Suppressor macrophage treated with lipopolysaccharide for 4 hours (primary cell): ENCODE measurements around the gene CPHXL2.

ENCODE experiments used
- DNase-seq: peaks from one replicate; pipeline ENCODE4 v3.0.0-alpha.2; 2020

Gene CPHXL2

DNA sequence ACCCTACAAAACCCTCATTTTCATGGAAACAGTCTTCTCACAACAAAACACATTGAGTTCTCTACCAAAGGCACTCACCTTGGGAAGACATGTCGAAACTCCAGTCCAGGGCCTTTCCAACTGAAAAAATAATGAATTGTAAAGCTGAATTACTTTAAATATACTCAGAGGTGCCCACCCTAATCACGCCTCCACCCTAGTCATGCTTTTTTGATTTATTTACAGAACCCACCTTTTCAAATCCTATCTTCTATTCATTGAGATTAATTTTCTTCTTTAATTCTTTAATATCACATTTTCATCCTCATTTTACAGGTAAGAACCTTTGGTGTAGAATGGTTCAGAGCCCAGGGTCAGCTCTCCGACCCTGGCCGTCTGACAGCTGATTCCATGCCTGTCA is at the start of gene CPHXL2:
CPHXL2 (minus strand) TSS at position 101 of the 400 bp plus-strand sequence; CDS start at position 91, 10 bp downstream.
- DNase-seq = no peak

DNA sequence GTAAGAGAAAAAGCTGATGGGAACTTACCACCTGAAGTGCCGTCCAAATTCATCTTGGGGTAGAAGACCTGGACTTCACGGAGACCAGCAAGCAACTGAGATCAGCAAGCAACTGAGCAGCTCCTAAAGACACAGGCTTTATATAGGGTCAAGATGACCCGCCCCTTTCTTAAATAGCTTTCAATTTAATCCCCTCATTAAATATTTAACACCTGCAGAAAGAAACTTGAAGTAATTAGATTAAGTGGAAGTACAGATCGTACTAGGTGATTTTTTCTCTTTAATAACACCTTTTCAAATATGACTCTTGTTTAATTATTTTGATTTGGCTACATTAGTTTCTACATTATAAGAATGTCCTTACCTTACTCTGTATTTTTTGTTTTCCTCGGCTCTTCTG is 49.6 kb upstream of the CPHXL2 start, which contains the start of gene CPHXL:
CPHXL (minus strand) TSS at position 101 of the 400 bp plus-strand sequence; CDS start at position 53, 48 bp downstream.
- no peak for DNase-seq

DNA sequence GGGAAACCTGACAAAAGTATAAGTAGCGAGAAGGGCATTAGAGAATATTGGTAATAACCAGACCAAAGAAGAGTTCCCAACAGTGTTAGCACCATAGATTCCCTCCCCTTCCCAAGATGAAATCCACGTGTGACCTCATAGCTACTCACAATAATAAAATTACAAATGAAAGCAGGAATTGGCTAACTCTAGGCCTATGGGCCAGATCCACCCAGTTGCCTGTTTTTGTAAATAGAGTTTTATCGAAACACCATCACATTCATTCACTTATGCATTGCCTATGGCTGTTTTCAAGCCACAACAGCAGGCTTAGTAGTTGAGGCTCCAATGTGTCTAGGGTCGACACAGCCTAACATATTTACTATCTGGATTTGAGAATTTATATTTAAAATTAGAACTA is 41.6 kb upstream of the CPHXL2 start:
- DNase-seq = no peak

DNA sequence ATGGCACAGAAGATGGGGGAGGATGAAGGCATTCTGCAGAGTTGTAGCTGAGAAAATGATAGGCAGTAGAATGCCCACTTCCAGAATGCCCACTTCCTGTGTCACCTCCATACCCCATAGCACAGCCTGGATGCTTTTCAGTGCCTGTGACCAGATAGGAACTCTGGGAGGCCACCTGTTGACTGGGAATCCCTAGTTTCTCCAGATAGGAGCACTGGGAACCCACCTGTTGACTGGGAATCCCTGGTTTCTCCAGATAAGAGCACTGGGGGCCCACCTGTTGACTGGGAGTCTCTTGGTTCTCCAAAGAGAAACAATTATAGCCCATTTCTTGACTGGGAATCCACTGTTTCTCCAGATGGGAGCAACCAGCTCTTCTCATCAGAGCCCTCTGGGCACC is 37.9 kb upstream of the CPHXL2 start:
- no peak for DNase-seq

DNA sequence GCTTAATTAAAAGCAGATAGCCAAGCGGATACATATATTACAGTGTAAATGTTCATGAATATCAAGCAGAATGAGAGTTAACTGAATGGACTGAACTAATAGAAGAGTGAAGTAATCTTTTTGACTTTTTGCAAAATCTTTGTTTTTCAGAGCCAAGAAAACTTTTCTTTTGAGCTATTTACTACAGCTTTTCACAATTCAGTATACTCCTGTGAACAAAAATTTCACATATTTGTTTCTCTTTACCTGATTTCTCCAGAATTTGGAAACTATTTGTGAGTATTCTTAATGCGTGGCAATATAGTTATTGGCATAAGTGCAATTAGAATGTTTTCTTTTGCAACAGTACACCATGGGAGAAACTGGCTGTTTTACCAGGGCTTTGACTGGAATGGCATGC is 33.5 kb upstream of the CPHXL2 start:
- DNase-seq = no peak

DNA sequence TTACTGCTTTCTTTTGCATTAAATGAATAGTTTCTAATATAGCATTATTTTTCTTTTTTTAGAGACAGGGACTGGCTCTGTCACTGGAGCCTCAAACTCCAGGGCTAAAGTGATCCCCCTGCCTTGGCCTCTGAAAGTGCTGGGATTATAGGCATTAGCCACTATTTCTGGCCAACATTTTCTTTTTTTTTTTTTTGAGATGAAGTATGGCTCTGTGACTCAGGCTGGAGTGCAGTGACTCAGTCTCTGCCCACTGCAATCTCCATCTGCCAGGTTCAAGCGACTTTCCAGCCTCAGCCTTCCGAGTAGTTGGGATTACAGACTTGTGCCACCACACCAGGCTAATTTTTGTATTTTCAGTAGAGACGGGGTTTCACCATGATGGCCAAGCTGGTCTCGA is 26.5 kb upstream of the CPHXL2 start:
- DNase-seq = no peak

DNA sequence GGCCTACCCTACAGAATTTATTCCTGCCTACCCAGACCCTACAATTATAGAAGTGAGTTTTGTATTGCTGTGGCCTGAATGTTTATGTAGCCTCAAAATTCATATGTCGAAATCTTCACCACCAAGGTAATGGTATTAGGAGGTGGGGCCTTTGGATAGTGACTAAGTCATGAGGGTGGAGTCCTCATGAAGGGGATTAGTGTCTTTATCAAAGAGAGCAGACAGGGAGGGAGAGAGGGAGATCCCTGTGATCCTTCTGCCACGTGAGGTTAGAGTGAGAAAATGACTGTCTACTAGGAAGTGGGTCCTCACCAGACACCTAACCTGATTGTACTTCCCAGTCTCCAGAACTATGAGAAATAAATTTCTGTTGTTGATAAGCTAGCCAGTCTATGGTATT is 25.4 kb upstream of the CPHXL2 start:
- no peak for DNase-seq

DNA sequence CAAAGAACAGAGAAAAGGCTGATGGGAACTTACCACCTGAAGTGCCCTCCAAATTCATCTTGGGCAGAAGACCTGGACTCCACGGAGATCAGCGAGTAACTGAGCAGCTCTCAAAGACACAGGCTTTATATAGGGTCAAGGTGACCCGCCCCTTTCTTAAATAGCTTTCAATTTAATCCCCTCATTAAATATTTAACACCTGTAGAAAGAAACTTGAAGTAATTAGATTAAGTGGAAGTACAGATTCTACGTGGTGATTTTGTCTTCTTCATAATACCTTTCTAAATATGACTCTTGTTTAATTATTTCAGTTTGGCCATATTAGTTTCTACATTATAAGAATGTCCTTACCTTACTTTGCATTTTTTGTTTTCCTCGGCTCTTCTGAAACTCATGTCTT is 24.6 kb upstream of the CPHXL2 start, which contains the start of gene DUXB:
DUXB (minus strand) TSS at position 101 of the 400 bp plus-strand sequence; CDS start at position 58, 43 bp downstream.
- no peak for DNase-seq

DNA sequence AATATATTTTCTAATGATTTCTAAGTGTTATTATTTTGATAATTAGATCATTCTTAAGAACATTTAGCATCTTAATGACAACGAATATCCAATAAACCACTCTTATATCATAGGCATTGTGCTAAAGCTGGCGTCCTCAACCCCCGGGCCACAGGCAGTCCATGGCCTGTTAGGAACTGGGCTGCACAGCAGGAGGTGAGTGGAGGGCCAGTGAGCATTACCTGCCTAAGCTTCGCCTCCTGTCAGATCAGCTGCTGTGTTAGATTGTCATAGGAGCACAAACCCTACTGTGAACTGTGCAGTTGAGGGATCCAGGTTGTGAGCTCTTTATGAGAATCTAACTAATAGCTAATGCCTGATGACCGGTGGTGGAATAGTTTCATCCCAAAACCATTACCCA is 20.8 kb upstream of the CPHXL2 start:
- no peak for DNase-seq

DNA sequence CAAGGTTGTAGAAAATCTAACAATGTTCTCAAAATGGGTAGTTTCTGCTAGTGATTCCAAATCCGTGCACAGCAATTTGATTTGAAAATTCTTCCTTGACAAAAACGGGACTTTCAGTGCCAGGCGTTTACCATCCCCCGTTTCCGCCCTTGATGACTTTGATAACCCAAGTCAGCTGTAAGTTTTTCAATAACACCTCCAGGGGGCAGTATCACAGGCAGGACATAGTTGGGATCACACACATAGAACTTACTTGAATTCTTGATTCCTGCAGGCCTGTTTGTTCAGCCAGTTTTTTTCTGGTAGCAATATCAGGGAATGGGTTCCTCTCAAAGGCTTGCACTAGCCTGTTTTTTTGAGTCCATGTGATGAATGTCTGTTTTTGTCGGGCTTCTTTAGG is 18.9 kb upstream of the CPHXL2 start:
- peak; percentile 6 for DNase-seq

DNA sequence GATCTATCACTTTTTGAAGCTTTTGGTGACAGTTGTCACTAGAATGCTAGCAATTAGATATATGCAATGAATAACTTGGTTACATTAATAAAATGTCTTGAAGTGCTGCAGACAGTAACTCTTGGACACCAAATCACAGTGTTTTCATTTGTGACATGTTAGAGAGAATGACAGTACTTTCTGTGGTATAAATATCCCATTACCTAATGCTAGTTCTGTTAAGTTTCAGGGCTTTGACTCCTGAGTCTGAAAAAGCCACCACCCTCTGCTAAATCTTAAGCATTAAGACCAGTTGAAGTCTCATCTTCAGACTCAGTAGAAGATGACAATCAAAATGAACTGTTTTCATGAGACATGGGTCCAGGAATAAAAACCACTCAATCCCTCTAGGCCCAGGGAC is 10.6 kb upstream of the CPHXL2 start:
- DNase-seq = no peak

DNA sequence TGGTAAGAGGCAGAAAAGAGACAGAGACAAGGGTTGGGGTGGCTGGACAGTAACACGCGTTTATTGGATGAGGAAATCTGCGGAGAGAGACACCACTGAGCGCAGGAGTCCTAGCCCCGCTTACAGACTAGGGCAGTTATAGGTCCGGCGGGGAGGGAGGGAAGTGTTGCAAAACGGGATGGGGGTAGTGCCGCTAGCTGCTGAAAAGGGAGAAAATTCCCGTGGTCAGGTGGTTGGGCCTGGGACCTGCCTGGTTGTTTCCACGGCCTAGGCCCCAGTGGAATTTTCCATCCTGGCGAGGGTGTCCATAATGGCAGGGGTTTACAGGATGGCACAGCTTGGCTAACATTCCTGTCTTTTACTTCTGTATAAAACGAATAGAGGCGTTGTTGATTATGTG is 5.5 kb upstream of the CPHXL2 start:
- DNase-seq = no peak

DNA sequence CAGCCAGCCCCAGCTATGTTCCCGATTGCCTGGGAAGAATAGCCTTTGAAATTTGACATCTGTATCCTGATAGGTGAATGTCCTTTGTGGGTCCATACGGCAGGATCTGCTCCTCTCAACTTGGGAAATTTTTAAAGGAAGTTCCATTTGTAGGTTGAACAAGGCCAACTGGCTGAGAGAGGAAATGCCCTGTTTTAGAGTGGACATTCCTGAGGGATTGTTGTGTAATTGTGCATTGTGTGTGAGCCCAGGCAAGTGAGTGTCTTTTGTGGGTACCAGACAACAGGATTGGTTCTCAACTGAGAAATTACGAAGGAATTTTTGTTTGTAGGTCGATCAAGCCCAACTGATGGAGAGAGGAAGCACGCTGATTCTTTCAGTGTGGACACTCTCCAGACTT is 2.6 kb upstream of the CPHXL2 start:
- no peak for DNase-seq

DNA sequence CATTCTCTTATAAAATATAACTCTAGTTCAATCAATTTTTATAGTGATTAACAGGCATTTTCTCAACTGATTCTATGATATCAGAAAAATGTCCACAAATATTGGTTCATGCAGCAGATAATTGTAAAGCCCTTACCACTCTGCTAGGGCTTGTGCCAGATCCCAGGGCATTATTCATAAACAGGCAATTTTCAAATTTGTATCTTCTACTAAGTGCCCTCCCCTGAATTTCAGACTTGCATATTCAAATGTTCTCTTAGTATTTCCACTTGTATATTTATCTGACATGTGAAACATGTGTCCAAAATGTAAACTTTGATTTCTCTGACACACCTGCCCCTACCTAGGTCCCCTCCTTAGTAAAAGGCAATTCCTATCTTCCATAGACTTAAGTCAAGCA is 9.3 kb downstream of the CPHXL2 start:
- DNase-seq = no peak

DNA sequence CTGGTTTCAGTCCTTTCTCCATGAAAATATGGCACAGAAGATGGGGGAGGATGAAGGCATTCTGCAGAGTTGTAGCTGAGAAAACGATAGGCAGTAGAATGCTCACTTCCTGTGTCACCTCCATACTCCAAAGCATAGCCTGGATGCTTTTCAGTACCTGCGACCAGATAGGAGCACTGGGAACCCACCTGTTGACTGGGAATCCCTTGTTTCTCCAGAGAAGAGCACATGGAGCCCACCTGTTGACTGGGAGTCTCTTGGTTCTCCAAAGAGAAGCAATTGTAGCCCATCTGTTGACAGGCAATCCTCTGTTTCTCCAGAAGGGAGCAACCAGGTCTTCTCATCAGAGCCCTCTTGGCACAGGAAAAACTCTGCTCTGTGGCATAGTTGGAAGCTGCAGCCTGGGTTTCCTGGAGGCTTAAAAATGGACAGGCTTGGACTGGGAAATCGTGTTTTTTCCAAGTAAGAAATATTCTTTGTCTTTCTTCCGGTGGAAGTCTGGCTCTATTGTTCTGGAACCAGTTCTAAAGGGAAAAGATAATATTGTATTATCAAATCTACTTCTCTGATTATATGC is 16.0 kb downstream of the CPHXL2 start:
- no peak for DNase-seq

DNA sequence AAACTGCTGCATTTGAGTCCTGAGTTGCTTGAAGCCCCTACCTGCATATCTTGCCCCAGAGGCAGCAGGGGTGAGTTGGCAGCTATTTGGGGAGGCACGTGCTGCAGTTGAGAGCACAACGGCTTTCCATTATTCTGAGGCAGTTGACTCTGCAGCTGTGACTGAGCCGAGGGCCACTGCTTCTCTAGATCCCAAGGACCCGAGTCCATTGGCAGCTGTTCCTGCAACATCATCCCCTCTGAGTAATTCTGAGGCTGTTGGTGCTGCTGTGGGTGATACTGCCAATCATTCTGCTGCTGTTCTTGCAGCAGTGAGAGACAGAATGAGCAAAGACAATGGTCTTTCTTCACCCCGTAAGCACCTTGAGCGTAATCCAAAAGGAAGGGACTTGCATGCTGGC is 16.5 kb downstream of the CPHXL2 start:
- DNase-seq = no peak

DNA sequence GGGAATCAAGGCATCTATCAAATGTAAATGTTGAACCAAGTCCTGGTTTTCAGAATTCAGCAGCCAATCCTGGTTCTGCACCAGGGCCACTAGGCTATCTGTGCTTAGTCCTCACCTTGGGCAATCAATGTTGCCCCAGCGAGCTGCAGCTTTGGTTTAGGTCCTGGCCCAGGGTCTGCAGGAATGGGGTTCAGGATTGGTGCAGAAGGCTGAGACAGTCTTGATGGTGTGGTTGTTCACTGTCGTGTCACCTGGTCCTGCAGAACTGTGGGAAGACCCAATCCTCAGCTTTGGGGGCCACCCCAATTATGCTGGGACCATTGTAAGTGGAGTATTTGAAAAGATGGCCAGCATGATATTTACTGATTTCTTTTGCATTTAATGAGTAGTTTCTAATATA is 18.6 kb downstream of the CPHXL2 start:
- no peak for DNase-seq

DNA sequence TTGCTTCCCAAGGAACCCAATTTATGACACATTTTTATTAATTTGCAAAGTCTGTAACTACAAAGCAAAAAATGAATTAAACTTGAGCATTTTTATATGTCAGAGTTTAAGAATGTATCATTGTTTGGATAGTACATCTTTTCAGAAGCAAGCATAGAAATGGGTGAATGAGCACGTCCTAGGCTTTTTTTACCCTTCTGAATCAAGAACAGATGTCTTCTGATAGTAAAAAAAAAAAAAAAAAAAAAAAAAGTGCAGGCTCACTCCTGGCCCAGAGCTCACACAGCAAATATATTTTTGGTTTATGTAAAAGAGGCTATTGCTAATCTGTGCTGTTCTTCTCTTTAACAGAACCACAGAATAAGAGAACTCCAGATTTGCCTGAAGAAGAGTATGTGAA is 22.9 kb downstream of the CPHXL2 start:
- no peak for DNase-seq

DNA sequence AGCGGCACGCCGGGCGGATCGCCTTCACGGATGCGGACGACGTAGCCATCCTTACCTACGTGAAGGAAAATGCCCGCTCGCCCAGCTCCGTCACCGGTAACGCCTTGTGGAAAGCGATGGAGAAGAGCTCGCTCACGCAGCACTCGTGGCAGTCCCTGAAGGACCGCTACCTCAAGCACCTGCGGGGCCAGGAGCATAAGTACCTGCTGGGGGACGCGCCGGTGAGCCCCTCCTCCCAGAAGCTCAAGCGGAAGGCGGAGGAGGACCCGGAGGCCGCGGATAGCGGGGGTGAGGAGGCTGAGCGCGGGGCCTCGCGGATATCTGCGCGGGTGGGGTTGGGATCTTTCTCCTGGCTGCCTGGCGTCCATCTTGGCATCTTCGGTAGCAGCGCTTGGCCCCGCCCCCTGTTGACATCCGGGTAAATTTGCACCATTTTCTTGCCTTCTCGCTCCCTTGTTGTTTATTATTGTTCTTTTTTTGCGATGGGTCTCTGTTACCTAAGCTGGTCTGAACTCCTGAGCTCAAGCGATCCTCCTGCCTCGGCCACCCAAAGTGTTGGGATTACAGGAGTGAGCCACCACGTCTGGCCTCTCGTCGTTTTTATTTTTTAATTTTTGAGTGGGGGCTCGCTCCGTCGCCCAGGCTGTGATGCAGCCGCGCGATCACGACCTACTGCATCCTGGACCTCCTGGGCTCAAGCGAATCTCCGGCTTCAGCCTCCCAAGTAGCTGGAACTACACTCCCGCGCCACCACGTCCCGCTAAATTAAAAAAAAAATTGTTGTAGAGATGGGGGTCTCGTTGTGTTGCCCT is 28.3 kb downstream of the CPHXL2 start:
- DNase-seq = peak; percentile 81

DNA sequence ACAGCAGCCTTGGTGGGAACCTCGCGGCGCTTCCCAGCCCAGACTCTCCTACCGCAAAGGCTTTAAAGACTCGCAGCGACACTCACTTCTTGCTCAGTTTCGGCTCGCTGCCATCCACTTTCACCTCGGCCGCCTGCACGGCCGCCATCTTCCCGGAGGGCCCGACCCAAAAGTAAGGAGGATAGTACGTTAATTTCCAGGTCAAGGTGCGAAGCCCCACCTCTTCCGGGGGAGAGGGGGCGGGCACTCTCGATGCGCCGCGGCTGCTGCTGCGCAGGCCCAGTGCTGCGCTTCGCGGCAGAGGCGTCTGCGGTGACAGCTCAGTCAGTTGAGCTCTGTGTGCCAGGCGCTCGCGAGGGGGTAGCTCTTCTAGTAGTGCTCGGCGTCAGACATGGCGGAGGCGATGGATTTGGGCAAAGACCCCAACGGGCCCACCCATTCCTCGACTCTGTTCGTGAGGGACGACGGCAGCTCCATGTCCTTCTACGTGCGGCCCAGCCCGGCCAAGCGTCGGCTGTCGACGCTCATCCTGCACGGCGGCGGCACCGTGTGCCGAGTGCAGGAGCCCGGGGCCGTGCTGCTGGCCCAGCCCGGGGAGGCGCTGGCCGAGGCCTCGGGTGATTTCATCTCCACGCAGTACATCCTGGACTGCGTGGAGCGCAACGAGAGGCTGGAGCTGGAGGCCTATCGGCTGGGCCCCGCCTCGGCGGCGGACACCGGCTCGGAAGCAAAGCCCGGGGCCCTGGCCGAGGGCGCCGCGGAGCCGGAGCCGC is 29.1 kb downstream of the CPHXL2 start, which contains the start of the genes KARS1 and TERF2IP:
KARS1 (minus strand) TSS at position 174 of the 773 bp plus-strand sequence; CDS start at position 148, 26 bp downstream.
TERF2IP (plus strand) TSS at position 282 of the 773 bp plus-strand sequence; CDS start at position 392, 110 bp downstream.
- peak; percentile 96 for DNase-seq

DNA sequence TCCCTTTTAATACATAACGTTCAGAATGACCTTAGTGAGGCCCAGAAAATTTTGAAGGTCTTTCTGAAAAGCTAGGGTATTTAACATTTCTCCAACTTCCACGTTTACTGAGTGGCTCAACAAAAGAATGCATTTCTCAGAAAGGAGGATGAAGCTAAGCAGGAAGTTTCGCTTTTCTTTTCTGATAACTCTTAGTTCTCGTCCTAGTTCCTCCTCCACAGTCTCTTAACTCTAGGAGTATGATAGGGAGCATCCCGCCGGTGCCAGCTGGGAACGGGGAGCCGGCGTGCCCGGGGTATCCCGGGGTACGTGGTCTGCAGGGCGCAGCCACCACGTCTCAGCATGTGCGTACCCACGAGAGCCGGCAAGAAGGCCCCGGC is 29.7 kb downstream of the CPHXL2 start:
- DNase-seq = peak; percentile 46

DNA sequence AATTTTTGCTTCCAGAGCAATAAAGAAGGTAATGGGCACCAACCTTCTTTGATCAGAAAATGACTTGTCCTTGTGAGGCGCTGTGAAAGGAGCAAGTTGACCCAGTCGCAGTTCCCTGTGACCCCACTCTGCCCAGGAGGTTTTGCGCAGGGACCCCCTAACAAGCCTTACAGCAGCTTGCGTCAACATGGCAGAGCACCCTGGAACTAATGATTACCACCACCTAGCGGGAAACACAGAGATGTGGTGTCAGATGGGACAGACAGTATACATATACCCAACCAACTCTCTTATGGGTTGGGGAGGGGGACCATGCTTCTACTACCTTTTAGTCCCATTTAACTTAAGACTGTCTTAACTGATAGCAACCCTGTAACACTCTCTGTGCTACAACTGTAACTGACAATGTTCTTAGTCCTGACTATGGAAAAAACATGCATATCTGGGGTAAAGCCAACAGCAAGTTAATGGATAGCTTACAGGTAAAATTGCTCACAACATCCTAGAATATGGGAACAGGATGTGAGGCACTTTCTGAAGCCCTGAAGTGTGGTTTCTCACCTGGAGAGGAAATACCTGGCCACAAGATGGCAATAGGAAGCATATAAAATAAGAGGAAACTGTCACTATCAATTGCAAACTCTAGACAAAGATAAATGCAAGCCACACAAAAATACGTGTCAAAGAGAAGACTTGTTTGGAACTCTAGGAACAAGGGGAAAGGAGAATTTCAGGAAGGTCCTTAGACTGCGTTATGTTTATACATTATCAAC is 32.4 kb downstream of the CPHXL2 start:
- no peak for DNase-seq

DNA sequence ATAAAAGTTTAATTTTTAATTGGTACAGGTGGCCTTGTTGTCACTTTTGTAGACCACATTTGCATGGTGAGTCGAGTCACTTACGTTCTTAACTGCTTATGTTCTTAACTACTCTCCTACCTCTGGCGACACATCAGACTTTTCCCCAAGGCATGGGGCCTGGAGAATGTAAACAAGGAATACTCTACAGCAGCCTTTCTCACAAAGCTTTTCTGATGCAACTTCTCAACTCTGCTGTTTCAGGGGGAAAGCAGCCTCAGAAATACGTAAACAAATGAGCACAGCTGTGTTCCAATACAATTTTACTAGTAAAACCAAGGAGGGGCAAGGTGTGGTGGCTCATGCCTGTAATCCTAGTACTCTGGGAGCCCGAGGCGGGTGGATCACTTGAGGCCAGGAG is 36.2 kb downstream of the CPHXL2 start:
- DNase-seq = no peak
